ENCODE measurements around the gene ELMO1.

- TF ChIP-seq POLR2A (IDR thresholded peaks at IDR 0.05; ENCODE audit: low read length) (no peak), GATA1 (IDR thresholded peaks at IDR 0.05; ENCODE audit: low read depth, low read length) (no peak)
These were observed 493.1 kb downstream of the ELMO1 start for GRCh38 chr7:36955456-36956129.
